ENCODE measurements around the gene KIAA0930. TPM values are rescaled to one million over a fixed set of nuclear protein-coding genes. Genes with fewer than 3 reads are reported as not detected.

KIAA0930 gene
- total and polyA plus RNA-seq, 2 experiments from 2014 or later: 15.0 to 78.6 TPM

GRCh38 chr22:45237065-45237990 lies 3.4 kb downstream of the KIAA0930 start:
- TF ChIP-seq ZNF331 (CRISPR knock-in tag; IDR thresholded peaks at IDR 0.05; ENCODE audit: low read depth) (no peak), EZH2 (IDR thresholded peaks at IDR 0.05; ENCODE audit: low read depth, unreplicated experiment) (no peak), STAT1 (IDR thresholded peaks at IDR 0.05; ENCODE audit: unreplicated experiment) (no peak), ZNF114 (CRISPR knock-in tag; IDR thresholded peaks at IDR 0.05) (no peak), REST (IDR thresholded peaks at IDR 0.05; ENCODE audit: unreplicated experiment) (no peak), POLR2AphosphoS5 (IDR thresholded peaks at IDR 0.05; ENCODE audit: low read depth) (no peak), EZH2phosphoT487 (IDR thresholded peaks at IDR 0.05; ENCODE audit: unreplicated experiment) (no peak), CREB1 (CRISPR knock-in tag; IDR thresholded peaks at IDR 0.05; ENCODE audit: low read depth) (no peak), ETS1 (IDR thresholded peaks at IDR 0.05) (no peak)
- H3K27ac Mint-ChIP-seq: peak overlapping the region; percentile 65; the same call in 1 of the 2 replicates

More at GRCh38 chr22:45237065-45237990, 3.4 kb downstream of the KIAA0930 start:
- Histone ChIP-seq H3K9me2 (ENCODE audit: insufficient read depth) (no peaks in the 10 kb centered on the region), H3K27me3 (ENCODE audit: insufficient read depth) (peaks cover 9% of the 10 kb centered on the region; the same call in 1 of the 2 replicates), H3K4me3 (no peak overlapping the region), H3K36me3 (ENCODE audit: insufficient read depth) (no peaks in the 10 kb centered on the region), H3K79me2 (replicated peaks; ENCODE audit: insufficient read depth) (peaks cover 43% of the 10 kb centered on the region), H3F3A (replicated peaks; ENCODE audit: low read depth) (peaks cover 4% of the 10 kb centered on the region; the same call in 1 of the 2 replicates), H2AFZ (no peak overlapping the region), H3K4me1 (ENCODE audit: insufficient read depth) (peaks cover 10% of the 10 kb centered on the region), H3K27ac (ENCODE audit: low read depth) (no peak overlapping the region), H3K4me2 (no peak overlapping the region), H4K20me1 (replicated peaks; ENCODE audit: insufficient read depth) (peaks cover 15% of the 10 kb centered on the region)
- Mint-ChIP-seq H3K4me1 (peaks cover 23% of the 10 kb centered on the region), H3K4me3 (no peak overlapping the region), H3K9me3 (no peaks in the 10 kb centered on the region), H3K36me3 (ENCODE audit: low read depth) (no peaks in the 10 kb centered on the region; the same call in 1 of the 3 replicates), H3K27me3 (ENCODE audit: insufficient read depth, low read depth, poor library complexity) (peaks cover 23% of the 10 kb centered on the region)
- ATAC-seq (no peak), DNase-seq (ENCODE audit: low spot score) (no peak)

Data from GM23338 (cell line).